IMR-90 (cell line): ENCODE measurements around the gene ATP5F1C. TPM values are rescaled to one million over a fixed set of nuclear protein-coding genes. Genes with fewer than 3 reads are reported as not detected.

Experiments
- ATAC-seq: fragments of 200-7000 bp; cut with Tn5 transposase; 2 replicates; pipeline ENCODE4 v1.9.1; 2020; ENCODE audit warnings: low read depth, mild to moderate bottlenecking, moderate library complexity
- BruUV-seq: library from RNA; stranded (reverse); fragments of 400-500 nt; replicated peaks from 2 replicates; lab custom pipeline; 2021; lab: Mats Ljungman, UMichigan
- CTCF ChIA-PET: fragments of 300-600 bp; formaldehyde crosslinking; extraction: SDS; loops from one replicate; lab custom pipeline; 2021; ENCODE audit warnings: antibody characterized with exemption; lab: Yijun Ruan, JAX
- POLR2A ChIA-PET: fragments of 300-600 bp; sonication (Branson Sonifier 250); formaldehyde crosslinking; loops from one replicate; lab custom pipeline; 2022; ENCODE audit warnings: antibody characterized with exemption; ENCODE audit not compliant: unreplicated experiment; lab: Charles Lee
- DNase-seq: peaks from one replicate; pipeline ENCODE4 v3.0.0; 2013
- H2AFZ ChIP-seq: replicated peaks from 2 replicates; pipeline ENCODE3; 2013; ENCODE audit warnings: low read length, mild to moderate bottlenecking; ENCODE audit not compliant: poor library complexity
- H2AK5ac ChIP-seq: 2 replicates; pipeline ENCODE4 v1.6.1; 2013; ENCODE audit warnings: low read depth, low read length, inconsistent platforms
- H2AK9ac ChIP-seq: replicated peaks from 2 replicates; pipeline ENCODE3; 2013; ENCODE audit warnings: mild to moderate bottlenecking, low read depth, low read length, moderate library complexity; ENCODE audit not compliant: poor library complexity
- H2BK120ac ChIP-seq: 2 replicates; pipeline ENCODE4 v1.6.1; 2013; ENCODE audit warnings: low read depth, low read length, inconsistent platforms
- H2BK15ac ChIP-seq: 3 replicates; pipeline ENCODE4 v1.6.1; 2013; ENCODE audit warnings: low read depth, low read length, inconsistent platforms
- H2BK20ac ChIP-seq: 2 replicates; pipeline ENCODE4 v1.6.1; 2013; ENCODE audit warnings: low read depth, mild to moderate bottlenecking, inconsistent platforms, low read length, moderate library complexity
- H2BK5ac ChIP-seq: 2 replicates; pipeline ENCODE4 v1.6.1; 2013; ENCODE audit warnings: mild to moderate bottlenecking, low read depth, low read length, inconsistent platforms; ENCODE audit not compliant: poor library complexity, severe bottlenecking
- H3K14ac ChIP-seq: replicated peaks from 2 replicates; pipeline ENCODE4 v1.6.1; 2013; ENCODE audit warnings: low read depth, low read length, inconsistent platforms
- H3K18ac ChIP-seq: 2 replicates; pipeline ENCODE4 v1.6.1; 2013; ENCODE audit warnings: low read depth, low read length, control low read depth
- H3K23ac ChIP-seq: 2 replicates; pipeline ENCODE4 v1.6.1; 2013; ENCODE audit warnings: low read depth, low read length, inconsistent platforms
- H3K27ac ChIP-seq: 2 replicates; pipeline ENCODE4 v1.5.1; 2013; ENCODE audit warnings: mild to moderate bottlenecking, control low read depth, low read length; ENCODE audit not compliant: insufficient read depth
- H3K27me3 ChIP-seq: 2 replicates; pipeline ENCODE4 v1.6.1; 2013; ENCODE audit warnings: low read length; ENCODE audit not compliant: control insufficient read depth, insufficient read depth
- H3K36me3 ChIP-seq: 2 replicates; pipeline ENCODE4 v1.6.1; 2013; ENCODE audit warnings: low read length, mixed read lengths; ENCODE audit not compliant: control insufficient read depth, insufficient read depth
- H3K4ac ChIP-seq: 2 replicates; pipeline ENCODE4 v1.6.1; 2013; ENCODE audit warnings: low read depth, low read length, inconsistent platforms
- H3K4me1 ChIP-seq: 2 replicates; pipeline ENCODE4 v1.6.1; 2013; ENCODE audit warnings: low read length, mixed read lengths; ENCODE audit not compliant: control insufficient read depth, insufficient read depth
- H3K4me2 ChIP-seq: 2 replicates; pipeline ENCODE4 v1.6.1; 2013; ENCODE audit warnings: low read depth, mild to moderate bottlenecking, control low read depth, low read length, moderate library complexity
- H3K4me3 ChIP-seq: 2 replicates; pipeline ENCODE4 v1.5.1; 2013; ENCODE audit warnings: low read depth, mild to moderate bottlenecking, control low read depth, low read length, moderate library complexity; ENCODE audit not compliant: insufficient read depth
- H3K56ac ChIP-seq: 2 replicates; pipeline ENCODE4 v1.6.1; 2013; ENCODE audit warnings: low read length, inconsistent platforms; ENCODE audit not compliant: insufficient read depth; ENCODE audit errors: extremely low read depth
- H3K79me1 ChIP-seq, 2 experiments: 2 replicates each; pipeline ENCODE4 v1.6.1; 2013; ENCODE audit warnings: low read length in 2 of 2, inconsistent platforms in 1 of 2, low read depth in 1 of 2
- H3K9ac ChIP-seq: 2 replicates; pipeline ENCODE4 v1.6.1; 2013; ENCODE audit warnings: low read depth, low read length, control low read depth
- H3K9me1 ChIP-seq: 2 replicates; pipeline ENCODE4 v1.6.1; 2013; ENCODE audit warnings: low read length, inconsistent platforms; ENCODE audit not compliant: insufficient read depth
- H3K9me3 ChIP-seq: 2 replicates; pipeline ENCODE4 v1.6.1; 2013; ENCODE audit warnings: low read length; ENCODE audit not compliant: control insufficient read depth, insufficient read depth
- H4K20me1 ChIP-seq: 2 replicates; pipeline ENCODE4 v1.6.1; 2013; ENCODE audit warnings: low read length, inconsistent platforms; ENCODE audit not compliant: insufficient read depth
- H4K5ac ChIP-seq: 2 replicates; pipeline ENCODE4 v1.6.1; 2013; ENCODE audit warnings: mild to moderate bottlenecking, low read depth, low read length, control low read depth
- H4K8ac ChIP-seq, 2 experiments: 2 replicates each; pipeline ENCODE4 v1.6.1; 2013; ENCODE audit warnings: low read depth in 2 of 2, low read length in 2 of 2, control low read depth in 1 of 2, inconsistent platforms in 1 of 2
- H4K91ac ChIP-seq: 2 replicates; pipeline ENCODE4 v1.6.1; 2013; ENCODE audit warnings: low read depth, low read length, inconsistent platforms; ENCODE audit not compliant: insufficient read depth
- CHD1 ChIP-seq: IDR thresholded peaks from 2 replicates; pipeline ENCODE4 v1.6.1; 2012; ENCODE audit warnings: low read depth, low read length, improper control_type of control experiment
- MAFK ChIP-seq: IDR thresholded peaks from 2 replicates; pipeline ENCODE4 v1.6.1; 2012; ENCODE audit warnings: low read depth, low read length, improper control_type of control experiment
- RCOR1 ChIP-seq: IDR thresholded peaks from 2 replicates; pipeline ENCODE4 v1.6.1; 2012; ENCODE audit warnings: mild to moderate bottlenecking, low read length, improper control_type of control experiment; ENCODE audit not compliant: insufficient replicate concordance
- RFX5 ChIP-seq: IDR thresholded peaks from 2 replicates; pipeline ENCODE4 v1.8.0; 2012; ENCODE audit warnings: low read depth, mild to moderate bottlenecking, low read length, moderate library complexity
- USF2 ChIP-seq: fragments of 150-350 bp; IDR thresholded peaks from 2 replicates; pipeline ENCODE4 v1.6.1; 2017; ENCODE audit warnings: mild to moderate bottlenecking, antibody characterized with exemption, low read length, low read depth
- WGBS, 2 experiments: methylation state at CpG; one replicate each; pipeline versions ENCODE4 v1.1.5 to v1.1.7; 2013; ENCODE audit warnings: missing lambda C conversion rate in 2 of 2; ENCODE audit not compliant: insufficient read length in 1 of 2; ENCODE audit errors: extremely low coverage in 2 of 2; 5-methylcytosine and 5-hydroxymethylcytosine counted together
- dilution Hi-C: fragments of 300-500 bp; cut with HindIII; formaldehyde crosslinking; loops from one replicate; pipeline ENCODE4 v1.14.3; 2018; ENCODE audit warnings: low sequenced_read_pairs; ENCODE audit not compliant: unreplicated experiment
- in situ Hi-C: fragments of 300-500 bp; cut with MboI; formaldehyde crosslinking; loops from 3 replicates; pipeline ENCODE4 v1.14.3; 2019; ENCODE audit warnings: low sequenced_read_pairs, inconsistent platforms, mixed read lengths
- intact Hi-C: fragments of 100-400 bp; cut with micrococcal nuclease; formaldehyde crosslinking; loops from 2 replicates; pipeline ENCODE4 v1.10.0; 2022
- polyA plus RNA-seq, 3 experiments: library from polyadenylated mRNA; depleted of rRNA; stranded (reverse); fragments of >200 nt; gene quantifications; 2 replicates each; pipeline ENCODE4 v1.2.3, GENCODE V29; 2012; ENCODE audit warnings: low replicate concordance in 1 of 3
- total RNA-seq: library from RNA; depleted of rRNA; stranded (reverse); fragments of >200 nt; gene quantifications from 2 replicates; pipeline ENCODE4 v1.2.3, GENCODE V29; 2012

ATP5F1C gene
- total and polyA plus RNA-seq, 2 of the 4 experiments (the other 2 are of a cell fraction) = 357 to 367 TPM

- Histone ChIP-seq H3K4me2 (no peak overlapping the region), H3K27ac (no peak overlapping the region), H2BK15ac (no peak overlapping the region), H4K20me1 (peaks cover 7% of the 10 kb centered on the region; the same call in 1 of the 2 replicates), H2AK5ac (no peak overlapping the region), H3K9me3 (no peaks in the 10 kb centered on the region), H3K4me1 (0 out of 2 replicates have a peak, but pooled peaks cover 1% of the 10 kb centered on the region), H4K5ac (no peak overlapping the region), H3K23ac (no peak overlapping the region), H3K4ac (no peak overlapping the region), H3K9ac (no peak overlapping the region), H2AFZ (no peak overlapping the region), H3K56ac (no peak overlapping the region), H3K79me1 (peaks cover 6 to 7% of the 10 kb centered on the region in 2 experiments; a peak in 2 of 4 replicates), H3K27me3 (no peaks in the 10 kb centered on the region), H2BK120ac (no peak overlapping the region), H3K18ac (no peak overlapping the region), H4K8ac (no peak overlapping the region), H3K9me1 (no peaks in the 10 kb centered on the region; the same call in 1 of the 2 replicates), H2BK5ac (no peak overlapping the region), H3K14ac (no peak overlapping the region), H3K4me3 (no peak overlapping the region), H2BK20ac (no peak overlapping the region), H2AK9ac (no peak overlapping the region), H4K91ac (no peak overlapping the region), H3K36me3 (peaks cover 32% of the 10 kb centered on the region)
- ATAC-seq (no peak), DNase-seq (no peak)
- dilution Hi-C loops (no loop called here), intact Hi-C loops (no loop called here), in situ Hi-C loops (no loop called here)
- BruUV-seq = no TSS peak
- no peak for TF ChIP-seq USF2
- TF ChIP-seq CHD1 = no peak
- TF ChIP-seq RFX5 = no peak
- TF ChIP-seq MAFK = no peak
- TF ChIP-seq RCOR1 = no peak
- no CpG with 5 or more reads among the region's 3 CpGs for WGBS, 2 experiments
- ChIA-PET CTCF (no interaction called here), POLR2A (no interaction called here)
Observed at GRCh38 chr10:7766241-7766640, 21.7 kb upstream of the ATP5F1C start.
